ENCODE data around the gene ACADL.

DNA sequence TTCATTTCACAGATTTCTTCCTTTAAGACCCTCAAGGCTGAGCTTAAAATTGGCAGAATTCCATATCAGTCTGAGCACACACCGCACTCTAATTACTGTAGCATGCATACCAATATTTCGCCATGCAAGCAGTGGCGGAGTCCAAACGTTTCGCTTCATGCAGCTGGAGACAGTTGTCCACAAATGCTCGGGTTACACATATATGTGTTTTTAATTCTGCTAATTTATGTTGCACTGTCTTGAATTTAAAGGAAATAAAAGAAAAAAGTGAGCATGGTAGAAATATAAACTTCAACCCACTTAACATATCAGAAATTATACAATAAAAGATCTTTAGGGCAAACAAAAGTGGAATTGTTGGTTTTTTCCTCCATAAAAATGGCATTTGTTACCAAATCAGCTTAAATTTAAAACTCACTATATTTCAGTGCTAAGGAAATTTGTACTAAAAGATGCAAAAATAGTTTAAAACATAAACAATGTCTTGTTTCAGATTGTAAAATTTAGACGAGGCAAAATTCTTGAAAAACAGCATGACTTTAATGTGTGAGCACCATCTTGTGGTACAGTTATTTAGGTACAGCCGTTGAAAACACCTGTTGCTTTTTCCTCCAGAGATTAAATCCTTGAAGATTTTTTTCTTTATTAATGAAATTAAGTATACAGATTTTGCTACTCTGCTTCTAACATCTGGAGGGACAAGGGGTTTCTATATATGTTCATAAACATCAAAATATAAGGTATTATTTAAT, 30.0 kb downstream of the ACADL start:
- peak; percentile 27 to 66 (median 64) for TF ChIP-seq CTCF (IDR thresholded peaks at IDR 0.05)
- TF ChIP-seq POLR2A (IDR thresholded peaks at IDR 0.05): no peak
